GM10266 (cell line): ENCODE measurements around the gene MRPL54.

Source experiments
- DNase-seq: peaks from one replicate; pipeline ENCODE4 v3.0.0; 2012; ENCODE audit errors: extremely low spot score
- TF ChIP-seq, protein P1 (sequence below): IDR thresholded peaks from 2 replicates; pipeline ENCODE4 v1.5.1; 2012; ENCODE audit warnings: mild to moderate bottlenecking, low read depth; ENCODE audit not compliant: control insufficient read depth, insufficient read depth; ENCODE audit errors: missing control alignments

The MRPL54 gene

DNA sequence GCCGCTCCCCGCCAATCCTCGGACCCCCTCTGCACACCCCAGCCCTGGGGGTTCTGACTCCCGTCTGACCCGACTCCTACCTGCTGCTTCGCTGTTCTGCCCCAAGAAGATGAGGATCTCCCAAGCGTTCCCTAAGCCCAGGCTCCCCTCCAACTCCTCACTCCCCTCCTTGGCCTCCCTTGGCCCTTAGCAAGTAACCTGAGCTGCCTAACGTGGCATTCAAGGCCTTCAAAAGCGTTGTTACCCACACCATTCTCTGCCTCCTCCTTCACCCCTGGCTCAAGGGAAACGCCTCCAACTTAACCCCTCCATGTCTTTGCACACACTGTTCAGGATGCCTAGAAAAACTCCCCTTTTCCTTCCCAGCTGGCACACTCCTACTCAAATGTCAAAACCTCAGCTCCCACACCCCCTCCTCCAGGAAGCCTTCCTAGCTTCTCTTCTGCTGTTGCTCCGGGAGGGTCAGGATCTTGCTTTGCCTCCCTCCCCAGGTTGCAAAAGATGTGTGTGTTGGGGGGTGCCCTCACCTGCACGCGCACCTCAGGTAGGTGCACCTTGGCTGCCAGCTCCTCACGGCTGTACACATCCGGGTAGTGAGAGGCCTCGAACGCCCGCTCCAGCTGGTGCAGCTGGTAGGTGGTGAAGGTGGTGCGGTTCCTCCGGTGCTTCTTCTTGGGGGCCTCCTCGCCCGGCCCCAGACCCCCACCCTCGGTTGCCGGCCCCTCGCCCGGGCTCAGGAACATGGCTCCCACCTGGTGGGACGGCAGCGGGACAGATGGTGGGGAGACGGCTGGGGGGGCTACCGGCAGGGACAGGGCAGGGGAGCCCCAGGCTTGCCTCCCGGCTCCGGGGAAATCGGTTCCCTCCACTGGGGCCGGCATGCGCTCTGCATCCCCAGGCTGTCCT is 8.8 kb downstream of the MRPL54 start:
- no peak for DNase-seq
- TF ChIP-seq, protein P1, sequence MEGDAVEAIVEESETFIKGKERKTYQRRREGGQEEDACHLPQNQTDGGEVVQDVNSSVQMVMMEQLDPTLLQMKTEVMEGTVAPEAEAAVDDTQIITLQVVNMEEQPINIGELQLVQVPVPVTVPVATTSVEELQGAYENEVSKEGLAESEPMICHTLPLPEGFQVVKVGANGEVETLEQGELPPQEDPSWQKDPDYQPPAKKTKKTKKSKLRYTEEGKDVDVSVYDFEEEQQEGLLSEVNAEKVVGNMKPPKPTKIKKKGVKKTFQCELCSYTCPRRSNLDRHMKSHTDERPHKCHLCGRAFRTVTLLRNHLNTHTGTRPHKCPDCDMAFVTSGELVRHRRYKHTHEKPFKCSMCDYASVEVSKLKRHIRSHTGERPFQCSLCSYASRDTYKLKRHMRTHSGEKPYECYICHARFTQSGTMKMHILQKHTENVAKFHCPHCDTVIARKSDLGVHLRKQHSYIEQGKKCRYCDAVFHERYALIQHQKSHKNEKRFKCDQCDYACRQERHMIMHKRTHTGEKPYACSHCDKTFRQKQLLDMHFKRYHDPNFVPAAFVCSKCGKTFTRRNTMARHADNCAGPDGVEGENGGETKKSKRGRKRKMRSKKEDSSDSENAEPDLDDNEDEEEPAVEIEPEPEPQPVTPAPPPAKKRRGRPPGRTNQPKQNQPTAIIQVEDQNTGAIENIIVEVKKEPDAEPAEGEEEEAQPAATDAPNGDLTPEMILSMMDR: no peak

DNA sequence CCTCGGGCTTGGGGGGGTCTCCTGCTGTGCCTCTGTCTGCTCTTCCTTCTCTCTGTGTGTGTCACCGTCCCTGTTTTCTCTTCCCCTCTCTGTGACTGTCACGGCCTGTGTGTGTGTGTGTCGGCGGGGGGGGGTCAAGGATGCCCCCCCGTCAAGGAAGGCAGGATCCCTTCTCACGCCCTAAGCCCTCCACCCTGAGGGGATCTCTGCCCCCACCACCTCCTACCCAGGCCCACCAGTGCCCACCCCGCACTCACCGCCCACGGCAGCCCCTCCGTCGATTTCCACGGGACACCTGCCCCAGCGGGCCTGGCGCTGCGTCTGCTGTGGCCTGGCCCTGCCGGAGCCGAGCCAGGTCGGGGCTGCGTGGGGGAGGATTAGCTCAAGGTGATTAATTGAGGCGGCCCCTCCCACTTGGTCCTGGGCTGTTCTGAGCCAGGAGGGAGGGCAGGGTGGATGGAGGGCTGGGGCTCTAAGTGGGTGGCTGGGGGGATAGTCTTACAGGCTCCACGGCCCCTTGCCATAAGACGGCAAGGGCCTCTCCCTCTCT is 9.5 kb downstream of the MRPL54 start, which contains the start of gene RAX2:
Gene RAX2 (minus strand): TSS at position 323 of the 550 bp plus-strand sequence. CDS start 486 bp downstream, outside the sequence.
- no peak for DNase-seq
- TF ChIP-seq, protein P1: no peak

DNA sequence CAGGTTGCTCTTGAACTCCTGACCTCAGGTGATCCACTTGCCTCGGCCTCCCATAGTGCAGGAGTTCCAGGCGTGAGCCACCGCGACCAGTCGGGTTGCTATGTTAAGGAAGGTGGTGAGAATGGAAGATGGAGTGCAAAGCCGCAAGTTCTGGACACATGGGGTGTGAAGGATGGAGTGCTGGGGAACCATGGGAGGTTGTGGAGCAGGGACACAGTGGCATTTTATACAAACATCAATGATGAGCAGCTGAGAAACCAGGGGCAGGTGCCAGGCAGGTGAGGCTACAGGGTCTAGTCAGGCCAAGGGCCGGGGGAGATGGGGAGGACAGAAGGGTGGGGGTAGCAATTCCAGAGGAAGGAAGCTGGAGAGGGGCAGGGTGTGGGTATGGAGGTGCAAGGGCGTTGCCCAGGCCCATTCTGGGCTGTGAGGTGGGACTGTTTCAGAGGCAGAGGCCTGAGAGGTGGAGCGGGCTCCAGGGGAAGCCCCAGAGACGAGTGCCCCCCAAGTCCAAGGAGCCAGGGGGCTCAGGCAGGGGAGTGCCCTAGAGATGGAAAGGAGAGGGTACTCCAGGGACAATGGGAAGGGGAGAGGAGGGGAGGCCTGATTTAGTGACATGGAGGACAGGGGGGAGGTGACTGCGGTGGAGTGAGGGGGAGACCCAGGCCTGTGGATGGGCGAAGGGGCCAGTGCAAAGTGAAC is 11.5 kb downstream of the MRPL54 start:
- TF ChIP-seq, protein P1: no peak
- no peak for DNase-seq

DNA sequence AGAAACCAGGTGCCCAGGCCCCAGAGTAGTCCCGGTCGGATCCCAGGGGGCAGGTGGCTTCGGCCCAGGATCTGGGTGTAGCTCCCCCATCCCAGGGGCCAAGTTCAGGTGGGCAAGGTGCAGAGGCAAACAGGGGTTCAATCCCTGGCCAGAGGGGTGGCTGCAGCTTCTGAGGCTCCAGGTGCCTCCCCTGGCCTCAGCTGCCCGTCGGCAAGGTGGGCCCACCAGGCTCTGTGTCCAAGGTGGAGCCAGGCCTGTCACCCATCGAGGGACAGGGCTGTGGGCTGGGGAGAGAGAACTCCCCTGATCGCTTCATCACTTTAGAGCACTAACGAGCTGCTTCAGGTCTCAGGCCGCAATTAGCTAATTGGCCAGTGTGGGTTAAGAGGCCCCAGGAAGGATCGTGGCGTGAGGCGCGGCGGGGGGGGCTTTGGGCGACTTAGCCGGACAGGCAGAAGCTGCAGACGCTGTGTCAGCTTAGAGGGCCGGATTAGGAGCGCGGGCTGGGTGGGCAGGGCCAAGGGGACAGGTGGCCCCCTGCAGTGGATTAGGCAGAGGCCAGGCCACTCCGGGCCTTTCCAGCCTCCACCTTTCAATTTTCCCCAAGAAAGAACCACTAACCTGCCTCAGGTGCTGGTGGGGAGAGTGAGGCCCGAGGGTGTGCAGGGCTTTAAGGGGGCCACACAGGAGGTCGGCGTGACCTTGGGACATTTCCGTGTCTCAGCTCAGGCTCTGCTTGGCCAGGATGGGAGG is 12.3 kb downstream of the MRPL54 start:
- DNase-seq: no peak
- TF ChIP-seq, protein P1: no peak

DNA sequence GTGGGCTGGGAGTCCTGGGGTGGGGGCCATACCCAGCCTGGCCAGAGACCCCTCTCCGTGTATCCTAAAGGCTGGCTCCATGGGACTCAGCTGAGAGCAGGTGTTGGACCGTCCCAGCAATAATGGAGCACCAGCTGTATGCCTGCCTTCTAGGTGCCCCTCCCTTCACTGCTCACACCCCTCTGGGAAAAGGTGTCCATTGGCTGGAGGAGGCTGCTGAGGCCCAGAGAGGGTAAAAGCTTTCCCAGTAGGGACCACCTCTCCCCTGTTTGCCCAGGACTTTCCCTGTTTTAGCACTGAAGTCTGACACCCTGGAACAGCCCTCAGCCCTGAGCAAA is 12.9 kb downstream of the MRPL54 start:
- DNase-seq: no peak
- TF ChIP-seq, protein P1: no peak

DNA sequence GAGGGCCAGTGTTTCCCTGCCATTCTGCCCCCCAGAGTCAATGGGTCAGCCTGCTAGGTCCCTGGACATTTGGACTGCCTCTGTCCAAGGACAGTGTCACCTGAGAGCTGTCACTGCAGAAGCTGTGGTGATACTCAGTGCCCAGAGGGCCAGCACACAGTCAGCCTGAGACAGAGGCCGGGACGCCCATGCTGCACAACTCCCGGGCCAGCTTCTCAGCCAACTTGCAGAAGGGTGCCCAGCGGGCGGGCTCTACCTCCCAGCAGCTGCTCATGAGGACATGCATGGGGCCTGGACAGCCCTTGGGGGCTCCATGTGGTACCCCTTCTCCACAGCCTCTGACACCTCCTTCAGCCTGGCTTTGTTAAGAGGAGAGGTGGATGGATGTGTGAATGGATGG is 13.3 kb downstream of the MRPL54 start:
- TF ChIP-seq, protein P1: no peak
- no peak for DNase-seq
